HL-60 (cell line): ENCODE results near the gene PARL.
A peak's percentile ranks its signal among the peaks of the same experiment; 100 is the strongest.

ENCODE experiments used
- DNase-seq, 2 experiments: peaks; one replicate each; pipeline ENCODE4 v3.0.0-alpha.2; 2010 to 2020; ENCODE audit warnings: low read depth in 1 of 2, low spot score in 1 of 2
- H3K27ac ChIP-seq: fragments of 250-450 bp; sonication (Bioruptor Pico); replicated peaks from 2 replicates; pipeline ENCODE4 v1.5.1; 2020; ENCODE audit warnings: mild to moderate bottlenecking, moderate library complexity
- H3K27me3 ChIP-seq: fragments of 250-450 bp; sonication (Bioruptor Pico); 2 replicates; pipeline ENCODE4 v1.5.1; 2021; ENCODE audit warnings: mild to moderate bottlenecking, moderate library complexity; ENCODE audit not compliant: insufficient read depth, poor library complexity, severe bottlenecking
- H3K4me3 ChIP-seq: replicated peaks from 2 replicates; pipeline ENCODE4 v1.5.1; 2011; ENCODE audit warnings: mild to moderate bottlenecking, control low read depth, low read length; ENCODE audit not compliant: insufficient read depth
- GABPA ChIP-seq: IDR thresholded peaks from 2 replicates; pipeline ENCODE4 v1.6.1; 2012; ENCODE audit warnings: low read depth
- POLR2AphosphoS5 ChIP-seq: IDR thresholded peaks from 2 replicates; pipeline ENCODE4 v1.6.1; 2012; ENCODE audit warnings: low read depth
- SPI1 ChIP-seq: IDR thresholded peaks from 2 replicates; pipeline ENCODE4 v1.6.1; 2012; ENCODE audit warnings: low read depth, mild to moderate bottlenecking, borderline replicate concordance
- TF ChIP-seq, protein P1 (sequence below): IDR thresholded peaks from 2 replicates; pipeline ENCODE4 v1.6.1; 2012; ENCODE audit warnings: low read depth; ENCODE audit not compliant: insufficient replicate concordance
- TF ChIP-seq, protein P2 (sequence below): IDR thresholded peaks from one replicate; pipeline ENCODE4 v1.5.1; 2011; ENCODE audit warnings: low read length, control low read depth, inconsistent platforms; ENCODE audit not compliant: insufficient read depth

The PARL gene

DNA sequence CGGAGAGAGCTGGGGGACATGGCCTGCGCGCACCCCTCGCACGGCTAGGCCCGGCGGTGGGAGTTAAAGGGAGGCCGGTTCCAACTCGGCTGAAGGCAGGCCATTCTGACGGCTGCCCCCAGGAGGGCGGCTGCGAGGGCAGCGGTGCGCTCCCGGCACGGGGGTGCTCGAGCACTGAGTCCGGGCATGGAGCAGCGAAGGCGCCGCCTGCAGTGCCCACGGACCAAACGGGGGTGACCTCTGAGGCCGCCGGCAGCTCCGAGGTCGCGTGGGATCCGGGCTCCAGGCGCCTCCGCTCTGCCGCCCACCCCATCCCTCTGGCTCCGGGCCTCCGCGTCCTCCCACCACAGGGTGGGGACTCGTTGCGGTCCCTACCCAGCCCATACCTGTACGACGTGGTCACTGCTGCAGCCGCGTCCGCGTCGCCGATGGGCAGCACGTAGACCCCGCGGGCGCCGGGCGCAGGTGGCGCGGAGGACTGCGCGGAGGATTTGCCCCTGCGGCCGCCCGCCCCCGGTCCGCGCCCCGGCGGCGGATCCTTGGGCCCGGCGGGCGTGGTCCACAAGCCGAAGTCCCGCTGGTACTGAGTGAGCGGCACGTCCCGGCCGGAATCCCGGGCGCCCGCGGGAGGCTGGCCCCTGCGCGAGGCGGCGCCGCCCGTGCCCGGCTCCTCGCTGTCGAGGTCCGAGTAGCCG lies 59.8 kb downstream of the PARL start:
- no peak overlapping the region; the same call in 1 of the 2 replicates for H3K27ac ChIP-seq
- H3K4me3 ChIP-seq, result peak overlapping the region; percentile 72
- DNase-seq, result no peak

DNA sequence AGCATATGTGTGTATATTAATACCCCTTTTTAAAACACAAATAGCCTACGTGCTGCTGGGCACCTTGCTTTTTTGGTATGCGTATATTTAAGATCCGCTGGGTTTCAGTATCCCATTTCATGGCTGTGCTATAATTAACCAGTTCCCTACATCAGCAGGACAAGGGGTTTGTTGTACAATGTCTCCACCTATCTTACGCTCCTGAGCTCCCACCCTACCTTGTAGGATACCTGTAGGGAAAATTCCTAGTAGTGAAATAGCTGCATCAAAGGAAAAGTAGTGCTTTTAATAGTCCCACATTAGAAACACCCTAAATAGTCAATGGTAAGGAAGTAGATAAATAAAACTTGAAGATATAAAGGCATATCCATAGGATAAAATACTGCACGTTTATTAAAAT lies 60.7 kb downstream of the PARL start:
- peak overlapping the region; percentile 72 for H3K4me3 ChIP-seq
- H3K27me3 ChIP-seq, result no peaks in the 10 kb centered on the region
- no peak for DNase-seq
- TF ChIP-seq POLR2AphosphoS5 (no peak), SPI1 (no peak), GABPA (no peak)
- TF ChIP-seq, protein P1, sequence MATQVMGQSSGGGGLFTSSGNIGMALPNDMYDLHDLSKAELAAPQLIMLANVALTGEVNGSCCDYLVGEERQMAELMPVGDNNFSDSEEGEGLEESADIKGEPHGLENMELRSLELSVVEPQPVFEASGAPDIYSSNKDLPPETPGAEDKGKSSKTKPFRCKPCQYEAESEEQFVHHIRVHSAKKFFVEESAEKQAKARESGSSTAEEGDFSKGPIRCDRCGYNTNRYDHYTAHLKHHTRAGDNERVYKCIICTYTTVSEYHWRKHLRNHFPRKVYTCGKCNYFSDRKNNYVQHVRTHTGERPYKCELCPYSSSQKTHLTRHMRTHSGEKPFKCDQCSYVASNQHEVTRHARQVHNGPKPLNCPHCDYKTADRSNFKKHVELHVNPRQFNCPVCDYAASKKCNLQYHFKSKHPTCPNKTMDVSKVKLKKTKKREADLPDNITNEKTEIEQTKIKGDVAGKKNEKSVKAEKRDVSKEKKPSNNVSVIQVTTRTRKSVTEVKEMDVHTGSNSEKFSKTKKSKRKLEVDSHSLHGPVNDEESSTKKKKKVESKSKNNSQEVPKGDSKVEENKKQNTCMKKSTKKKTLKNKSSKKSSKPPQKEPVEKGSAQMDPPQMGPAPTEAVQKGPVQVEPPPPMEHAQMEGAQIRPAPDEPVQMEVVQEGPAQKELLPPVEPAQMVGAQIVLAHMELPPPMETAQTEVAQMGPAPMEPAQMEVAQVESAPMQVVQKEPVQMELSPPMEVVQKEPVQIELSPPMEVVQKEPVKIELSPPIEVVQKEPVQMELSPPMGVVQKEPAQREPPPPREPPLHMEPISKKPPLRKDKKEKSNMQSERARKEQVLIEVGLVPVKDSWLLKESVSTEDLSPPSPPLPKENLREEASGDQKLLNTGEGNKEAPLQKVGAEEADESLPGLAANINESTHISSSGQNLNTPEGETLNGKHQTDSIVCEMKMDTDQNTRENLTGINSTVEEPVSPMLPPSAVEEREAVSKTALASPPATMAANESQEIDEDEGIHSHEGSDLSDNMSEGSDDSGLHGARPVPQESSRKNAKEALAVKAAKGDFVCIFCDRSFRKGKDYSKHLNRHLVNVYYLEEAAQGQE, result no peak
- no peak overlapping the region for H3K27ac ChIP-seq

More for the DNA sequence above, 59.8 kb downstream of the PARL start:
- TF ChIP-seq SPI1, result no peak
- TF ChIP-seq GABPA, result no peak
- no peak for TF ChIP-seq POLR2AphosphoS5
- TF ChIP-seq, protein P2, sequence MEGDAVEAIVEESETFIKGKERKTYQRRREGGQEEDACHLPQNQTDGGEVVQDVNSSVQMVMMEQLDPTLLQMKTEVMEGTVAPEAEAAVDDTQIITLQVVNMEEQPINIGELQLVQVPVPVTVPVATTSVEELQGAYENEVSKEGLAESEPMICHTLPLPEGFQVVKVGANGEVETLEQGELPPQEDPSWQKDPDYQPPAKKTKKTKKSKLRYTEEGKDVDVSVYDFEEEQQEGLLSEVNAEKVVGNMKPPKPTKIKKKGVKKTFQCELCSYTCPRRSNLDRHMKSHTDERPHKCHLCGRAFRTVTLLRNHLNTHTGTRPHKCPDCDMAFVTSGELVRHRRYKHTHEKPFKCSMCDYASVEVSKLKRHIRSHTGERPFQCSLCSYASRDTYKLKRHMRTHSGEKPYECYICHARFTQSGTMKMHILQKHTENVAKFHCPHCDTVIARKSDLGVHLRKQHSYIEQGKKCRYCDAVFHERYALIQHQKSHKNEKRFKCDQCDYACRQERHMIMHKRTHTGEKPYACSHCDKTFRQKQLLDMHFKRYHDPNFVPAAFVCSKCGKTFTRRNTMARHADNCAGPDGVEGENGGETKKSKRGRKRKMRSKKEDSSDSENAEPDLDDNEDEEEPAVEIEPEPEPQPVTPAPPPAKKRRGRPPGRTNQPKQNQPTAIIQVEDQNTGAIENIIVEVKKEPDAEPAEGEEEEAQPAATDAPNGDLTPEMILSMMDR, result no peak
- TF ChIP-seq, protein P1, result no peak
- H3K27me3 ChIP-seq, result no peaks in the 10 kb centered on the region

DNA sequence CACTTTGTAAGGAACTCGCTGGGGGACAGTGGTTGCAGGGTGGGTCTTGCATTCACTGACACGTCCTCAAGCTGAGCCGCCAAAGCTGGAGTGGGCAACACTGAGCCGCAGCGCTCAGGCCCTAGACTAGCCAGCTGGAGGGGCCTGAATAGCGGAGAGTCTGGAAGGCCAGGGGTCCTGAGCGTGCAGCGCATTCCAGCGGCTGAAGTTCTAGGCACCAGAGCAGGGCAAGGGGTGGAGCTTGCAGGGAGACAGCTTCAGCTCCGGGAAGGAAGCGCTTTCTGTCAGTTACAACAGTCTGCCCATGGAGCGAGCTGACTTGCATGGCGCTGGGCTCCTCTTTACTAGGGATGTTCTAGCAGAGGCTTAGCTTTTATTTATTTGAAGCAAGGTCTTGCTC lies 62.0 kb downstream of the PARL start:
- no peaks in the 10 kb centered on the region for H3K27me3 ChIP-seq
- no peak overlapping the region for H3K27ac ChIP-seq
- H3K4me3 ChIP-seq, result no peak overlapping the region
- TF ChIP-seq POLR2AphosphoS5 (no peak), GABPA (no peak), SPI1 (no peak)
- TF ChIP-seq, protein P1, result no peak
- TF ChIP-seq, protein P2, result no peak
- no peak for DNase-seq
